HG03060 (cell line): ENCODE measurements around the gene S100P.
"Not testable (repeated sequence)": the region's sequence is repeated elsewhere in the genome, so short reads cannot be mapped to it uniquely, and the experiment has no call there.

Experiments
- ATAC-seq: cut with Tn5 transposase; IDR thresholded peaks from one replicate; pipeline ENCODE4 v1.9.1; 2021; ENCODE audit warnings: low read depth, moderate number of reproducible peaks; ENCODE audit not compliant: unreplicated experiment

S100P gene

GRCh38 chr4:6720202-6720699, 26.6 kb downstream of the S100P start:
- ATAC-seq: no peak

- no peak for ATAC-seq
These were observed 27.4 kb downstream of the S100P start for GRCh38 chr4:6721121-6721520.

GRCh38 chr4:6722891-6723290, 29.2 kb downstream of the S100P start:
- no peak for ATAC-seq

- ATAC-seq: no peak
These were observed 30.2 kb downstream of the S100P start for GRCh38 chr4:6723851-6724250.

GRCh38 chr4:6724421-6725111, 30.9 kb downstream of the S100P start:
- ATAC-seq: no peak

GRCh38 chr4:6725427-6725961, 31.8 kb downstream of the S100P start:
- not testable (repeated sequence) for ATAC-seq

- no peak for ATAC-seq
These were observed 33.6 kb downstream of the S100P start for GRCh38 chr4:6727081-6727942.

GRCh38 chr4:6727943-6728250, 34.2 kb downstream of the S100P start:
- ATAC-seq: no peak

GRCh38 chr4:6728320-6729029, 34.8 kb downstream of the S100P start:
- no peak for ATAC-seq

- no peak for ATAC-seq
These were observed 37.1 kb downstream of the S100P start for GRCh38 chr4:6730603-6731317.

GRCh38 chr4:6731318-6731675, 37.6 kb downstream of the S100P start:
- ATAC-seq: no peak

GRCh38 chr4:6731780-6732179, 38.1 kb downstream of the S100P start:
- ATAC-seq: no peak

GRCh38 chr4:6732441-6733357, 39.0 kb downstream of the S100P start:
- no peak for ATAC-seq

GRCh38 chr4:6733358-6734164, 39.9 kb downstream of the S100P start:
- ATAC-seq: no peak

- ATAC-seq: no peak
These were observed 40.6 kb downstream of the S100P start for GRCh38 chr4:6734165-6734786.

- ATAC-seq: no peak
These were observed 46.2 kb downstream of the S100P start for GRCh38 chr4:6739920-6740319.

- no peak for ATAC-seq
These were observed 46.7 kb downstream of the S100P start for GRCh38 chr4:6740347-6740746.

- no peak for ATAC-seq
These were observed 48.8 kb downstream of the S100P start for GRCh38 chr4:6742507-6742906.
